ENCODE results near the gene MPPED2.

DNA sequence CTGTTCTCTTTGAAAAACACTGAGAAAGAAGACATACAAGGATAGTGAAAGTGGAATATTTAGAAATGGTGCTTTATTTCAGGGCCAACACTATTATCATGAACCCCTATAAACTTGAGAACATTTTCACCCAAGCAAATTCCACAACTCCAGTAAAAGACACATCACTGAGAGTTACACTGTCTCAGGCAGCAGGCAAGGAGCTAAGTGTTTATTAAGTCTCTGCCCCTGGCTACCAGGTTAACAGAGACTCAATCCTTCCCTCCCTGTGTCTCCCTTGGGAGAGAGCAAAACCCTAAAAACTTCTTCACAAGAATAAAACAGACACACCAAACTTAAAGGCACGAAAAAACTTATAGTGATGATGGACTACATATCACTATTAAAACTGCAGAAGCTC lies 18.5 kb downstream of the MPPED2 start:
- TF ChIP-seq CTCF (IDR thresholded peaks at IDR 0.05), result no peak
- TF ChIP-seq POLR2A (IDR thresholded peaks at IDR 0.05), result no peak
